Measurements from ENCODE around the gene USP6.
"Not testable (repeated sequence)": the region's sequence is repeated elsewhere in the genome, so short reads cannot be mapped to it uniquely, and the experiment has no call there.

Gene USP6

DNA sequence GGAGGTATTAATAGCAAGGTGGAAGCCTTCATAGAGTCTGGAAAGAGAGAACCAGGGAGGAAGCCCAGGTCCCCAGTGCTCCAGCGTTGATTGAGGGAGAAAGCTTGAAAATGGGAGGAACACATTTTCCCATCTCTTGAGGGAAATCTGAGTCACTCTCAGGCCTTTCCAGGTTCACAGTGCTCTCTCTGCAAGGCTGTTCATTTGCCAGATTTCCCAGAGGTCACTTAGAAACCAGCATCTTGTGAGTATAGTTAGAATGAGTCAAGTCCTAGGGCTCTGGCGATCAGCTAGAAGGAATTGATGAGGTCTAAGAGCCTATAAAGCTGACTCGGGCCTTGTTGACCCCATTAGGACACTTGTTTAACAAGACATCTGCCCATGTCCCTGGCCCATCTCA lies 93.6 kb downstream of the USP6 start:
- no peak overlapping the region for H3K4me3 ChIP-seq (ENCODE audit: low read depth in 1 of 2, low read length in 1 of 2)
- no peak overlapping the region for H3K27ac ChIP-seq
- no peaks in the 10 kb centered on the region for H3K4me1 ChIP-seq (ENCODE audit: control insufficient read depth in 1 of 2, insufficient read depth in 1 of 2, low read depth in 1 of 2, low read length in 1 of 2)
- no peaks in the 10 kb centered on the region for H3K27me3 ChIP-seq
- no peaks in the 10 kb centered on the region for H3K36me3 ChIP-seq
- TF ChIP-seq CTCF (IDR thresholded peaks at IDR 0.05), result no peak
- no peaks in the 10 kb centered on the region for H3K9me3 ChIP-seq

GRCh38 chr17:5210091-5210490 lies 94.3 kb downstream of the USP6 start:
- Histone ChIP-seq H3K27ac (no peak overlapping the region), H3K4me3 (ENCODE audit: low read depth in 1 of 2, low read length in 1 of 2) (no peak overlapping the region)
- TF ChIP-seq CTCF (IDR thresholded peaks at IDR 0.05), result no peak

GRCh38 chr17:5210614-5211252 lies 94.9 kb downstream of the USP6 start:
- Histone ChIP-seq H3K4me3 (ENCODE audit: low read depth in 1 of 2, low read length in 1 of 2) (no peak overlapping the region), H3K9me3 (no peaks in the 10 kb centered on the region), H3K27me3 (no peaks in the 10 kb centered on the region), H3K4me1 (ENCODE audit: control insufficient read depth in 1 of 2, insufficient read depth in 1 of 2, low read depth in 1 of 2, low read length in 1 of 2) (no peaks in the 10 kb centered on the region), H3K36me3 (no peaks in the 10 kb centered on the region), H3K27ac (no peak overlapping the region)
- TF ChIP-seq CTCF (IDR thresholded peaks at IDR 0.05), result no peak

More at GRCh38 chr17:5210091-5210490, 94.3 kb downstream of the USP6 start:
- no peaks in the 10 kb centered on the region for H3K9me3 ChIP-seq
- H3K27me3 ChIP-seq, result no peaks in the 10 kb centered on the region
- H3K36me3 ChIP-seq, result no peaks in the 10 kb centered on the region
- no peaks in the 10 kb centered on the region for H3K4me1 ChIP-seq (ENCODE audit: control insufficient read depth in 1 of 2, insufficient read depth in 1 of 2, low read depth in 1 of 2, low read length in 1 of 2)

GRCh38 chr17:5211458-5211857 lies 95.6 kb downstream of the USP6 start:
- Histone ChIP-seq H3K4me3 (ENCODE audit: low read depth in 1 of 2, low read length in 1 of 2) (no peak overlapping the region), H3K9me3 (no peaks in the 10 kb centered on the region), H3K27ac (no peak overlapping the region), H3K27me3 (no peaks in the 10 kb centered on the region), H3K36me3 (no peaks in the 10 kb centered on the region), H3K4me1 (ENCODE audit: control insufficient read depth in 1 of 2, insufficient read depth in 1 of 2, low read depth in 1 of 2, low read length in 1 of 2) (no peaks in the 10 kb centered on the region)
- TF ChIP-seq CTCF (IDR thresholded peaks at IDR 0.05), result no peak

GRCh38 chr17:5217562-5217961 lies 101.7 kb downstream of the USP6 start:
- not testable (repeated sequence) for H3K27me3 ChIP-seq; H3K27ac ChIP-seq; H3K4me1 ChIP-seq (ENCODE audit: control insufficient read depth in 1 of 2, insufficient read depth in 1 of 2, low read depth in 1 of 2, low read length in 1 of 2)

DNA sequence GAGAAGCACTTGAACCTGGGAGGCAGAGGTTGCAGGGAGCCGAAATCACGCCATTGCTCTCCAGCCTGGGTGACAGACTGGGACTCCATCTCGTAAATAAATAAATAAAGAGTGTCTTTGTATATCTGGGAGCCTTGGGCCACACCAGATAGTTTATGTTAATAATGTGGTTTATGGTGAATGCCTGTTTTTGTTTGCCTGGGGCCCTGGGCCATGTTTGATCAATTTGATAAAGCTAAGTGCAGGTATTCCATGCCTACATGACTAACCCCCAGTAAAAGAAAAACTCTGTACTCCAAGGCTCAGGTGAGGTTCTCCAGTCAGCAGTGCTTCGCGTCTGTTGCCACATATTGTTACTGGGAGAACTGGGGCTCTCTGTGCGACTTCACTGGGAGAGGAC lies 103.7 kb downstream of the USP6 start:
- H3K27ac ChIP-seq, result no peak overlapping the region
- H3K4me1 ChIP-seq (ENCODE audit: control insufficient read depth in 1 of 2, insufficient read depth in 1 of 2, low read depth in 1 of 2, low read length in 1 of 2), result peaks cover 6 to 9% of the 10 kb centered on the region in 2 experiments
- no peak overlapping the region for H3K4me3 ChIP-seq (ENCODE audit: low read depth in 1 of 2, low read length in 1 of 2)
- no peak for TF ChIP-seq CTCF (IDR thresholded peaks at IDR 0.05)
- H3K27me3 ChIP-seq, result no peaks in the 10 kb centered on the region
- H3K9me3 ChIP-seq, result no peaks in the 10 kb centered on the region
- no peaks in the 10 kb centered on the region for H3K36me3 ChIP-seq

More at GRCh38 chr17:5217562-5217961, 101.7 kb downstream of the USP6 start:
- H3K9me3 ChIP-seq; H3K4me3 ChIP-seq (ENCODE audit: low read depth in 1 of 2, low read length in 1 of 2); H3K36me3 ChIP-seq: not testable (repeated sequence)
